WTC11 (cell line): ENCODE measurements around the gene MS4A14. TPM values are rescaled to one million over a fixed set of nuclear protein-coding genes. Genes with fewer than 3 reads are reported as not detected.

Experiments
- ATAC-seq: fragments of 200-7000 bp; cut with Tn5 transposase; 2 replicates; pipeline ENCODE4 v1.10.0; 2021; ENCODE audit warnings: mild to moderate bottlenecking, moderate library complexity
- CTCF ChIA-PET: fragments of 300-600 bp; sonication (Branson Sonifier 250); formaldehyde crosslinking; loops from one replicate; lab custom pipeline; 2021; ENCODE audit warnings: antibody characterized with exemption; lab: Charles Lee
- POLR2A ChIA-PET: fragments of 350-600 bp; sonication (Branson Sonifier 250); formaldehyde crosslinking; loops from one replicate; lab custom pipeline; 2021; ENCODE audit warnings: antibody characterized with exemption; lab: Charles Lee
- DNase-seq: peaks from one replicate; pipeline ENCODE4 v3.0.0; 2021; ENCODE audit warnings: low spot score
- H3K27ac Mint-ChIP-seq: 2 replicates; pipeline ENCODE4 v1.8.0; 2021; ENCODE audit warnings: mixed read lengths
- H3K27me3 Mint-ChIP-seq: 2 replicates; pipeline ENCODE4 v1.8.0; 2021; ENCODE audit warnings: low read depth, mild to moderate bottlenecking, moderate library complexity, mixed read lengths
- H3K36me3 Mint-ChIP-seq: 2 replicates; pipeline ENCODE4 v1.8.0; 2021; ENCODE audit warnings: mixed read lengths
- H3K4me1 Mint-ChIP-seq: 2 replicates; pipeline ENCODE4 v1.8.0; 2022; ENCODE audit warnings: mixed read lengths
- H3K4me3 Mint-ChIP-seq: 2 replicates; pipeline ENCODE4 v1.8.0; 2021; ENCODE audit warnings: mild to moderate bottlenecking, moderate library complexity, mixed read lengths
- H3K9me3 Mint-ChIP-seq: 2 replicates; pipeline ENCODE4 v1.8.0; 2021; ENCODE audit warnings: mixed read lengths
- AR ChIP-seq: fragments of 250-450 bp; sonication (Bioruptor Pico); IDR thresholded peaks from 2 replicates; pipeline ENCODE4 v1.9.0; 2021; ENCODE audit warnings: mild to moderate bottlenecking
- ATF6 ChIP-seq: sonication (generic); formaldehyde crosslinking; IDR thresholded peaks from 2 replicates; pipeline ENCODE4 v1.8.1; 2023; ENCODE audit warnings: mild to moderate bottlenecking, missing genetic modification reagents
- CREM ChIP-seq: sonication (generic); formaldehyde crosslinking; IDR thresholded peaks from 2 replicates; pipeline ENCODE4 v1.8.1; 2022; ENCODE audit warnings: mild to moderate bottlenecking, missing genetic modification reagents, moderate library complexity
- CTCF ChIP-seq: fragments of 200-600 bp; IDR thresholded peaks from 2 replicates; pipeline ENCODE4 v1.8.0; 2022; ENCODE audit warnings: antibody characterized with exemption
- E2F4 ChIP-seq: sonication (generic); formaldehyde crosslinking; IDR thresholded peaks from 2 replicates; pipeline ENCODE4 v1.8.1; 2022; ENCODE audit warnings: low read depth, mild to moderate bottlenecking, moderate library complexity, missing genetic modification reagents, borderline replicate concordance
- FOXJ3 ChIP-seq: sonication (generic); formaldehyde crosslinking; IDR thresholded peaks from 2 replicates; pipeline ENCODE4 v1.9.0; 2021; ENCODE audit warnings: missing genetic modification reagents, mild to moderate bottlenecking, borderline replicate concordance
- GABPB1 ChIP-seq: sonication (generic); formaldehyde crosslinking; IDR thresholded peaks from 2 replicates; pipeline ENCODE4 v1.8.1; 2023; ENCODE audit warnings: mild to moderate bottlenecking, missing genetic modification reagents
- IRF1 ChIP-seq: sonication (generic); formaldehyde crosslinking; IDR thresholded peaks from 2 replicates; pipeline ENCODE4 v1.8.0; 2023; ENCODE audit warnings: missing genetic modification reagents
- NR2C2 ChIP-seq: sonication (generic); formaldehyde crosslinking; IDR thresholded peaks from 2 replicates; pipeline ENCODE4 v1.8.0; 2022; ENCODE audit warnings: mild to moderate bottlenecking, missing genetic modification reagents
- NR3C1 ChIP-seq: sonication (generic); formaldehyde crosslinking; conservative IDR thresholded peaks from 2 replicates; pipeline ENCODE4 v1.8.1; 2023; ENCODE audit warnings: low read depth, mild to moderate bottlenecking, missing genetic modification reagents
- PREB ChIP-seq: sonication (generic); formaldehyde crosslinking; IDR thresholded peaks from 2 replicates; pipeline ENCODE4 v1.8.1; 2022; ENCODE audit warnings: mild to moderate bottlenecking, missing genetic modification reagents, moderate library complexity, borderline replicate concordance
- SMAD3 ChIP-seq: sonication (generic); formaldehyde crosslinking; IDR thresholded peaks from 2 replicates; pipeline ENCODE4 v1.8.0; 2022; ENCODE audit warnings: missing genetic modification reagents, mild to moderate bottlenecking, borderline replicate concordance
- SOX15 ChIP-seq: fragments of 250-450 bp; sonication (Bioruptor Pico); IDR thresholded peaks from 2 replicates; pipeline ENCODE4 v1.9.0; 2021; ENCODE audit warnings: mild to moderate bottlenecking
- USF1 ChIP-seq: sonication (generic); formaldehyde crosslinking; IDR thresholded peaks from 2 replicates; pipeline ENCODE4 v1.8.0; 2022; ENCODE audit warnings: mild to moderate bottlenecking, missing genetic modification reagents
- ZNF423 ChIP-seq: fragments of 250-450 bp; sonication (Bioruptor Pico); IDR thresholded peaks from 2 replicates; pipeline ENCODE4 v2.1.2; 2022; ENCODE audit warnings: mild to moderate bottlenecking, moderate library complexity
- ZNF532 ChIP-seq: fragments of 250-450 bp; sonication (Bioruptor Pico); IDR thresholded peaks from 2 replicates; pipeline ENCODE4 v1.9.0; 2021; ENCODE audit warnings: mild to moderate bottlenecking, borderline replicate concordance
- total RNA-seq: library from RNA; stranded (reverse); gene quantifications from 3 replicates; pipeline ENCODE4 v1.2.3, GENCODE V29; 2021

The MS4A14 gene
- total RNA-seq, 1 experiment from 2014 or later: not detected

GRCh38 chr11:60348116-60348515 is 48.1 kb upstream of the MS4A14 start:
- peak; percentile 79 for ATAC-seq
- POLR2A ChIA-PET: no interaction called here
- H3K27me3 Mint-ChIP-seq: no peaks in the 10 kb centered on the region

GRCh38 chr11:60349990-60350389 is 46.3 kb upstream of the MS4A14 start:
- Mint-ChIP-seq H3K4me3 (no peak overlapping the region), H3K9me3 (peaks cover 40% of the 10 kb centered on the region), H3K27ac (no peak overlapping the region), H3K4me1 (peaks cover 10% of the 10 kb centered on the region), H3K36me3 (peaks cover 17% of the 10 kb centered on the region), H3K27me3 (no peaks in the 10 kb centered on the region)
- ChIA-PET CTCF (interaction anchor here (1.2 to 7.0 kb wide), 4 partner anchors 13 to 284 kb away, joined by 3 to 70 read pairs (median 14); no protein-coding TSS in a partner anchor), POLR2A (no interaction called here)
- no peak for ATAC-seq
- no peak for TF ChIP-seq IRF1 (CRISPR knock-in tag)
- no peak for TF ChIP-seq PREB
- TF ChIP-seq FOXJ3 (CRISPR knock-in tag): no peak
- no peak for TF ChIP-seq CREM
- TF ChIP-seq USF1 (CRISPR knock-in tag): no peak
- TF ChIP-seq ZNF532 (CRISPR knock-in tag): no peak
- TF ChIP-seq E2F4: no peak
- TF ChIP-seq SOX15 (CRISPR knock-in tag): no peak
- no peak for TF ChIP-seq NR3C1 (CRISPR knock-in tag)
- TF ChIP-seq ZNF423 (CRISPR knock-in tag): no peak
- no peak for TF ChIP-seq CTCF
- TF ChIP-seq NR2C2: no peak
- no peak for TF ChIP-seq AR
- TF ChIP-seq GABPB1 (CRISPR knock-in tag): no peak
- TF ChIP-seq SMAD3: no peak
- no peak for DNase-seq

More at GRCh38 chr11:60348116-60348515, 48.1 kb upstream of the MS4A14 start:
- DNase-seq: no peak
- Mint-ChIP-seq H3K36me3 (no peaks in the 10 kb centered on the region), H3K27ac (no peak overlapping the region), H3K9me3 (peaks cover 21% of the 10 kb centered on the region), H3K4me1 (peaks cover 14% of the 10 kb centered on the region), H3K4me3 (no peak overlapping the region)
- no peak for TF ChIP-seq ATF6 (CRISPR knock-in tag)
- CTCF ChIA-PET: interaction anchor here (0.6 to 7.0 kb wide), 19 partner anchors 15 to 551 kb away, joined by 3 to 70 read pairs (median 4); no protein-coding TSS in a partner anchor
